Measurements from ENCODE around the gene ASCC3. TPM values are rescaled to one million over a fixed set of nuclear protein-coding genes. Genes with fewer than 3 reads are reported as not detected.

ASCC3 gene
- total and polyA plus RNA-seq, 2 of the 4 experiments (the other 2 are of a cell fraction) = 25.8 to 104 TPM

GRCh38 chr6:100880149-100880852 lies 828 bp downstream of the ASCC3 start:
- H3K23ac ChIP-seq (ENCODE audit: low read depth, low read length) = peak overlapping the region; percentile 94
- peaks cover 14% of the 10 kb centered on the region for H3K4me1 ChIP-seq (ENCODE audit: control insufficient read depth, insufficient read depth, low read length)
- no peaks in the 10 kb centered on the region for H3K9me3 ChIP-seq (ENCODE audit: control insufficient read depth, insufficient read depth, low read length)
- ChIA-PET POLR2A (ENCODE audit: unreplicated experiment) (no interaction called here), CTCF (interaction anchor here (0.6 kb wide), 2 partner anchors 40 to 161 kb away, joined by 3 to 4 read pairs; no protein-coding TSS in a partner anchor)
- H3K18ac ChIP-seq (ENCODE audit: low read depth, low read length) = peak overlapping the region; percentile 53
- DNase-seq (peak; percentile 25), ATAC-seq (ENCODE audit: low read depth) (no peak)
- TSS peak; percentile 22 for BruUV-seq (replicated peaks)
- dilution Hi-C loops (cut with HindIII; ENCODE audit: low sequenced_read_pairs, unreplicated experiment) = no loop called here
- H2AK9ac ChIP-seq (replicated peaks; ENCODE audit: low read depth, low read length, poor library complexity) = peak overlapping the region; percentile 97
- peak overlapping the region; percentile 54; the same call in 1 of the 2 replicates for H4K5ac ChIP-seq (ENCODE audit: low read depth, low read length)
- H3K4ac ChIP-seq (ENCODE audit: low read depth, low read length) = peak overlapping the region; percentile 91
- H4K91ac ChIP-seq (ENCODE audit: insufficient read depth, low read depth, low read length) = peak overlapping the region; percentile 74
- peak overlapping the region; percentile 89 for H3K27ac ChIP-seq (ENCODE audit: insufficient read depth, low read length)
- H3K56ac ChIP-seq (ENCODE audit: extremely low read depth, insufficient read depth, low read length) = peak overlapping the region; percentile 85
- peak overlapping the region; percentile 87 for H3K14ac ChIP-seq (replicated peaks; ENCODE audit: low read depth, low read length)
- H4K8ac ChIP-seq (ENCODE audit: low read depth in 2 of 2, low read length in 2 of 2) = peak overlapping the region; percentile 66 to 75
- H2BK120ac ChIP-seq (ENCODE audit: low read depth, low read length) = peak overlapping the region; percentile 82
- H3K4me2 ChIP-seq (ENCODE audit: low read depth, low read length) = peak overlapping the region; percentile 76
- in situ Hi-C loops (cut with MboI; ENCODE audit: low sequenced_read_pairs) = no loop called here
- no peaks in the 10 kb centered on the region for H3K27me3 ChIP-seq (ENCODE audit: control insufficient read depth, insufficient read depth, low read length)
- H3K79me1 ChIP-seq (ENCODE audit: low read depth in 1 of 2, low read length in 2 of 2) = peaks cover 4 to 41% of the 10 kb centered on the region in 2 experiments; a peak in 2 of 4 replicates
- H3K9ac ChIP-seq (ENCODE audit: low read depth, low read length) = peak overlapping the region; percentile 83
- no peak for TF ChIP-seq RFX5 (IDR thresholded peaks at IDR 0.05; ENCODE audit: low read depth, low read length)
- no peak for TF ChIP-seq CHD1 (IDR thresholded peaks at IDR 0.05; ENCODE audit: low read depth, low read length)
- peak; percentile 98 for TF ChIP-seq CEBPB (IDR thresholded peaks at IDR 0.05; ENCODE audit: low read depth, low read length)
- TF ChIP-seq MXI1 (IDR thresholded peaks at IDR 0.05; ENCODE audit: borderline replicate concordance, low read depth, low read length) = no peak
- TF ChIP-seq, protein P1, sequence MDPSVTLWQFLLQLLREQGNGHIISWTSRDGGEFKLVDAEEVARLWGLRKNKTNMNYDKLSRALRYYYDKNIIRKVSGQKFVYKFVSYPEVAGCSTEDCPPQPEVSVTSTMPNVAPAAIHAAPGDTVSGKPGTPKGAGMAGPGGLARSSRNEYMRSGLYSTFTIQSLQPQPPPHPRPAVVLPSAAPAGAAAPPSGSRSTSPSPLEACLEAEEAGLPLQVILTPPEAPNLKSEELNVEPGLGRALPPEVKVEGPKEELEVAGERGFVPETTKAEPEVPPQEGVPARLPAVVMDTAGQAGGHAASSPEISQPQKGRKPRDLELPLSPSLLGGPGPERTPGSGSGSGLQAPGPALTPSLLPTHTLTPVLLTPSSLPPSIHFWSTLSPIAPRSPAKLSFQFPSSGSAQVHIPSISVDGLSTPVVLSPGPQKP (IDR thresholded peaks at IDR 0.05; ENCODE audit: borderline replicate concordance, low read depth, low read length) = no peak
- TF ChIP-seq CTCF (conservative IDR thresholded peaks at IDR 0.05; ENCODE audit: low read depth, low read length) = no peak
- no peak for TF ChIP-seq RCOR1 (IDR thresholded peaks at IDR 0.05; ENCODE audit: insufficient replicate concordance, low read length)
- TF ChIP-seq NFE2L2 (IDR thresholded peaks at IDR 0.05; ENCODE audit: low read depth, low read length) = no peak
- intact Hi-C loops (cut with micrococcal nuclease) = loop anchor here (10.0 kb wide), 1 partner anchor 504 kb away; no protein-coding TSS in a partner anchor
- peak overlapping the region; percentile 51; the same call in 1 of the 2 replicates for H2AK5ac ChIP-seq (ENCODE audit: low read depth, low read length)
- H2BK20ac ChIP-seq (ENCODE audit: low read depth, low read length) = 0 out of 2 replicates have a peak overlapping the region, but pooled peaks have one; percentile 8
- no peaks in the 10 kb centered on the region for H3K36me3 ChIP-seq (ENCODE audit: control insufficient read depth, insufficient read depth, low read length)
- H4K20me1 ChIP-seq (ENCODE audit: insufficient read depth, low read length) = peaks cover 29% of the 10 kb centered on the region; the same call in 1 of the 2 replicates
- WGBS, 2 experiments (ENCODE audit: extremely low coverage in 2 of 2, insufficient read length in 1 of 2) = no CpG with 5 or more reads among the region's 5 CpGs
- H2BK15ac ChIP-seq (ENCODE audit: low read depth, low read length) = peak overlapping the region; percentile 17; the same call in 1 of the 3 replicates
- peak overlapping the region; percentile 95 for H3K4me3 ChIP-seq (ENCODE audit: insufficient read depth, low read depth, low read length)
- H2BK5ac ChIP-seq (ENCODE audit: low read depth, low read length, poor library complexity, severe bottlenecking) = peak overlapping the region; percentile 91
- H3K9me1 ChIP-seq (ENCODE audit: insufficient read depth, low read length) = 0 out of 2 replicates have a peak, but pooled peaks cover 2% of the 10 kb centered on the region
- H2AFZ ChIP-seq (replicated peaks; ENCODE audit: low read length, poor library complexity) = peak overlapping the region; percentile 86
